ENCODE results near the gene PRKAR1B.

The PRKAR1B gene

DNA sequence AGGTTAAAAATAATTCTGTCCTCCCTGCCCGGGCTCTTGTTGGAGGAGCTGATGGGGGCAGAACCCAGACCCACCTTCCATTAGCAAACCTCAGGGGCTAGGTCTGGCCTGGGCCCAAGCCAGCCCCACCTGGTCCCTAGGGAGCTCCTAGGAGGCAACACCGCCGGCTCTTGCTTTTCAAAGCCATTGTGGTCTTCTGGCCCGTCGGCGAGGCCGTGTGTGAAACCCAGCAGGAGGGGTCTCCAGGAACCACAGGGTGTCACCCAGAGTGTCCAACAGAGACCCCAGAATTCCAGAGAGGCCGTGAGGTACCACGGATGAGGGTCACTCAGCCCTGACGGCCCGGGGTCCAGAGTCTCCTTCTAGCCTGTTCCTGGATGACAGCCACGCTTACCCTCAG, 190.8 kb downstream of the PRKAR1B start:
- no peak for DNase-seq

DNA sequence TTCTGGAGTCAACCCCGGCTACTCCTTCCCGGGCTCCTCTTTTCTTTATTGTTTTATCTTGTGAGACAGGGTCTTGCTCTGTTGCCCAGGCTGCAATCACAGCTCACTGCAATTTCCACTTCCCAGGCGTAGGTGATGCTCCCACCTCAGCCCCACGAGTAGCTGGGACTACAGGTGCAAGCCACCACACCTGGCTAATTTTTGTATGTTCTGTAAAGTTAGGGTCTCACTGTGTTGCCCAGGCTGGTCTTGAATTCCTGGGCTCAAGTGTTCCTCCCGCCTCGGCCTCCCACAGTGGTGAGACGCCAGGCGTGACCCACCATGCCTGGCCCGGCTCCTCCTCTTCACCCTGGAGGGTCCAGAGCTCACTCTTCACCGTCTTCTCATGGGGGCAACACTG, 192.1 kb downstream of the PRKAR1B start:
- no peak for DNase-seq

- no peak for DNase-seq
These were observed 193.0 kb downstream of the PRKAR1B start for GRCh38 chr7:534075-534474.

DNA sequence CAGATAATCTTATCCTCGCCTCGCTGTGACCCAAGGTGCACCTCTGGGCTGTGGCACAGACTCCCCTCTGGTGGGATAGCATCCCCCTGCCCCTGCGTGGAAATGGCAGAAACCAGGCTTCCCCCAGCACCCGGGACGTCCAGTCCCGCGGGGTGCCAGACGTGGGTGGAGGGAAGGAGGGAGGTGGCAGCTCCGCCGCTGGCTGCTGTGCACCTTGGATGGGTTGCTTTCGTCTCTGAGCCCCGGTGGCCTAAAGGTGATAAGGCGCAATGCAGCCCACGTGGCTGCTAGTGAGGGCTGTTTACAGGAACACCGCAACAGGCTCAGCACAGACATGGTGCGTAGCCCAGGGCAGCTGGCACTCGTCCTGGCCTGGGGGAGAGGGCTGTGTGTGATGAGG, 193.8 kb downstream of the PRKAR1B start:
- DNase-seq, result no peak

DNA sequence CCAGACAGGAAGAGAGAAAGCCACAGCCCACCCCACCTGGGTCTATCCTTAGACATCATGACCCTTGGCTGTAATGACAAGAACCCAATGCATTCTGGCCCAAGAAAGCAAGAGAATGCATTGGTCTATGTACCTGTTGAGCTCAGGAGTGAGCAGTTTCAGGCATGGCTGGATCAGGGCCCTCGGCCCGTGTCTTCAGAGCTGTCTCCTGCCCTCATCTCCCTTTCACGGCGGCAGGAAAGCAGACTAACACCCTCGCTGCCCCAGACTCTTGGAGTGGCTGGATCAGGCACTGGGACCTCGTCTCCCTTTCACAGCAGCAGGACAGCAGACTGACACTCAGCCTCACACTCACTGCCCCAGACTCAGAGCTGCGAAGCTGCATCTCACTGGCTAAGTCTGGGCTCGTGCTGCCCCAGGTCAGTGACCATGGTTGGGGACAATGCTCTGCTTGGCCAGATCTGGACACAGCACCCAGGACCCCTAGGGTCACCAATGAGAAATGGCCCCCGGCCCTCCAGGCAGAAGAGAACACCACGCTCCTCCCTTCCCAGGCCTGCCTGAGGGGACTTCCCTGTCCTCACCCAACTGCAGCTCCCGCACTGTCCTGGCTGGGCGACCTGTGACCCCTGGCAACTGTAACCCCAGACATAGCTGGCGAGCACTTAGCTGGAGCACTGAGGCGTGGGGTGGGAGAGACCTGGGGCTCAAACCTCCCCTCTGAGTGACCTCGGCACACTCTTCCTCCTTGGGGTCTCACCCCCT, 194.5 kb downstream of the PRKAR1B start:
- DNase-seq, result no peak

DNA sequence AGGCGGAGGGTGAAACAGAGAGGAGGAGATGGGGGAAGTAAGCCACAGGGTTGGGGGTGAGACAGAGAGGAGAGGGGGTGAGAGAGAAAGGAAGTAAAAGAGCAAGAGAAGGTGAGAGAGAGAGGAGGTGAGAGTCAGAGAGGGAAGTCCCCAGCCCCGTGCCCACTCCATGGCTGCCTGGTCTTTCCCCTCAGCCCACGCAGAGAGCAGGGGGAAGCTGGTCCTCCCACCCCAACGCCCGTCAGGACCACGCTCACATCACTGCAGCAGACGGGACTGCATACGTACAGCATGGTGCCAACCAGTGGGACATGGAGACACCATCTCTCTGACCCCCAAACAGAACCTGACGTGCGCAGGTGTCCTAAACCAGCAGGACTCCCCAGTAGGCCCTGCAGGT, 195.3 kb downstream of the PRKAR1B start:
- no peak for DNase-seq

GRCh38 chr7:528451-528850, 198.6 kb downstream of the PRKAR1B start:
- DNase-seq, result no peak

DNA sequence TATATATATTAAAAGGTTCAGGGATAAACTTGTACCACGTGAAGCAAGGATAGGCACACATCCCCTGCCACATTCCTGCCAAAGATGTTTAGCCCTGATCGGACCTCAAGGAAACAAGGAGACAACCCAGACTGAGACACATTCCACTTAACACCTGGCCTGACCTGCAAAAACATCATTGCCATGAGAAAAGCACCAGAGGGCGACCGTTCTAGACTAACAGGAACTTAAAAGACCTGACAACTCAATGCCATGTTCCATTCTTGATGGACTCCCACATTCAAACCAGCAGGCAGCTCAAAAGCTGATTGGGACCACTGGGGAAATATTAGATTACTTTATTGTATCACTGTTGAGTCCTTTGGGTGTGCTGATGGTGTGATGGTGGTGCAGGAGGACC, 199.4 kb downstream of the PRKAR1B start:
- DNase-seq, result no peak

DNA sequence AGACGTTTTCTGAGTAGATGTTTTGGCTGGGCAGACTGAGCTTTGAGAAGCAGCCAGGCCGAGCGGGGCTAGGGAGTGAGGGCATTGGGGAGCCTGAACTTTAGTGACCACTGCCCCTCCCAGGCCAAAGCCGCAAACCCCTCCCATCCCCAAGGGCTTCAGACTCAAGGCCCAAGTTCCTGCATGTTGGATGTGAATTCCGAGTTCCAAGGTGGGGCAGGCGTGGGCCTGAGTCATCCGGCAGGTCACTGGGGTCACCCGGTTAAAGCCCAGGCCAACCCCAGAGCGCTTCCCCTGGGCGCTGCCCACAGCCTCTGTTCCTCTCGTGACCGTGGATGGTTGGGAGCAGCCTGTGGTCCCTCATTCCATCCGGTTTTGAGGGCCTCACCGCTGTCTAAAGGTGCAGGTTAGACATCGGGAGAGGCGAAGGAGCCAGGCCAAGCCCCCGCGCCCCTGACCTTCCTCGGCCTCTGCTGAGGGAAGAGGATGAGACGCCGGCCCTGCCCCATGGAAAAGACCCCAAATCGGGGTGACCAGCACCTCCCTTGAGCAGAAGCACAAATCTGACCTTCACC, 200.5 kb downstream of the PRKAR1B start:
- DNase-seq, result no peak

GRCh38 chr7:525740-526139, 201.3 kb downstream of the PRKAR1B start:
- DNase-seq, result no peak

GRCh38 chr7:524800-525199, 202.3 kb downstream of the PRKAR1B start:
- no peak for DNase-seq

DNA sequence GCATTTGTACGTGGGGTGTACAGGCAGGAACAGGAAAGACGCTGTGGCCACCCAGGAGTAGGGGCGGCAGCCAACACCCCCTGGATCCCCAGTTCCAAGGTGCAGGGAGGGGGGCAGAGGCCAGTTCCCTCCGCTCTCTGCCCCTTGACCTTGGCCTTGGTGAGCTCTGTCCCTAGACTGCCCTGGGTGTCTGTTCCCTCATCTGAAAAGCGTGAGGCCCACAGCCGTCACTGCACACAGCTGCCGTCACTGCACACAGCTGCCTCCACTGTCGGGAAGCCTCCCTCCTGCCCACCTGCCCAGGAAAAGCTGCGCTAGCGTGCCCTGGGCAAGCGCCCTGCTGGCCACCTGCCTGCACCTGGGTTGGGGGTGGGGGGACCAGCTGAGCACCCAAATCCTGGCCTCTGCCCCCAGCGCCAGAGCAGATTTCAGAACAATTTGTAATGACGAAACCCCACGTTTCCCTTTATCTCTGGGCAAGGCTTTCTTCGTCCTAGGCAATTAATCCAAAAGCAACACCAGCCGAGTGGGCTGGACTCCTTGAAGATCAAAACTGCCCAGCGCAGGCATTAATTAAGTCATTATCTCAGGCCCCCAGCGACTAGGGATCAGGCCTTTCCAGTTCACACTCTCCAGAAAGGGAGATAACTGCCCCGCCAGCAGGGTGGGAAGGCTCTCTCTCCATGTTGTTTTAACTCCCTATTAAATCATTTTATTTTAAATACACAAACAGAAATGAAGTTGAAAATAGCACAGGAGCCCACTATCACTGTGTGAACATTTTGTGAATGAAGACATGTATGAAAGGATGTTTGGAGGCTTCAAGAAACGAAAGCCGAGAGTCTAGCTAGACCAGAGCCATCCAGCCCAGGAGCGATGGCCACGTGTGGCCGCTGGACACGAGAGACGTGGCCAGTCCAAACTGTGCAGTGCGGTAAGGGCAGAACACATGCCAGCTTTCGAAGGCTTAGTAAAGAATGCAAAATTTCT, 203.4 kb downstream of the PRKAR1B start:
- no peak for DNase-seq

DNA sequence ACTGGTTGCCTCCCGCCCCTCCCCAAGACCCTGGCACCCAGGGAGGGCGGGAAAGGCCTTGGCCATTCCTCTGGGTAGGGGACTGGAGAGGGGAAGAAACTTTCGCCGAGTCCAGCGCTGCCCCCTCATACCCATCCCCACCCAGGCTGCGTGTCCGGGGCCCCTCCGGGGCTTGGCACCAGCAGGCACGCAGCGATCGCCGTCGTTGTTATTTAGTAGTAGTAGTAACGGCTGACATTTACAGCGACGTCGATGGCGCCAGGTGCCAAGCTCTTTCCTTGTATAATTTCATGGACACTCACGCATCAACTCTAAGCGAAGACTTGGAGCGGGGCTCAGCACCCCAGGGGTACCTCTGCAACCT, 204.1 kb downstream of the PRKAR1B start:
- no peak for DNase-seq

DNA sequence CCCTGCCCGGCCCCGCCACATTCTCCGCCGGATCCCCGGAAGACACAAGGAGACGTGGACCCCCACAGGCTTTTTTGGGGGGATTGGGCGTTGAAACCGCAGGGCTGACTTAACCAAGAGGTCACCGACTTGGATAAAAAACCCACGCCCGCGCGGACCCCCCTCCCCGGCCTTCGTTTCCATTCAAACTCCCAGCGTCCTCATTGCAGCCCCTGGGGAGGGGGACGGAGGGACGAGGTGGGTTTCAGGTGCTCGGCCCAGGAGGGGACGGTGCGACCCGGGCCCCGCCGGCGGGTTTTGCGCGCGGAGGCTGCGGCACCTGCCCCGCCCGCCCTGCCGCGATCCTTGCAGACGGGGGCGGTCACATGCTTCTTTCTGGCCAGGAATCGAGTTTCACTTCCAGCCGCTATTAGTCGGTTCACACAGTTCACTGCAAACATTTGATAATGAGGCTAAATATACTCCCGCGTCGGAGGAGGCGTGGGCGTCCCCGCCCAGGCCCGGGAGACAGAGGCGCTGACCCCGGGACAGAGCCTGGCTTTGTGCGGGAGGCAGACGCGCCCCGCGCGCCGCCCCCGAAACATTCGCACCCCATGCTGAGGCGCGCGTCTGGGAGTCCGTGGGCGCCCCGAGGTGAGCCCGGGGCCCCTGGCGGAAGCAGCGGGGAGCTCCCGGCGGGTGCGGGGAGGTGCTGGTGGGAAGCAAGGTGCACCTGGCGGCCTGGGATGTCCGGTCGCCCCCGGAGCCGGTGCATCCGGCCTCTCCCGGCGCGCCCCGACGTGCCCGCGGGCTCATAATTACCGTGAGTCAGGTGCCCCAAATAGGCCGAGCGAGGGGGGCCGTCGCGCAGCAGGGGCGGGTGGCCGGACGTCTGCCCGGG, 204.8 kb downstream of the PRKAR1B start:
- DNase-seq, result no peak

DNA sequence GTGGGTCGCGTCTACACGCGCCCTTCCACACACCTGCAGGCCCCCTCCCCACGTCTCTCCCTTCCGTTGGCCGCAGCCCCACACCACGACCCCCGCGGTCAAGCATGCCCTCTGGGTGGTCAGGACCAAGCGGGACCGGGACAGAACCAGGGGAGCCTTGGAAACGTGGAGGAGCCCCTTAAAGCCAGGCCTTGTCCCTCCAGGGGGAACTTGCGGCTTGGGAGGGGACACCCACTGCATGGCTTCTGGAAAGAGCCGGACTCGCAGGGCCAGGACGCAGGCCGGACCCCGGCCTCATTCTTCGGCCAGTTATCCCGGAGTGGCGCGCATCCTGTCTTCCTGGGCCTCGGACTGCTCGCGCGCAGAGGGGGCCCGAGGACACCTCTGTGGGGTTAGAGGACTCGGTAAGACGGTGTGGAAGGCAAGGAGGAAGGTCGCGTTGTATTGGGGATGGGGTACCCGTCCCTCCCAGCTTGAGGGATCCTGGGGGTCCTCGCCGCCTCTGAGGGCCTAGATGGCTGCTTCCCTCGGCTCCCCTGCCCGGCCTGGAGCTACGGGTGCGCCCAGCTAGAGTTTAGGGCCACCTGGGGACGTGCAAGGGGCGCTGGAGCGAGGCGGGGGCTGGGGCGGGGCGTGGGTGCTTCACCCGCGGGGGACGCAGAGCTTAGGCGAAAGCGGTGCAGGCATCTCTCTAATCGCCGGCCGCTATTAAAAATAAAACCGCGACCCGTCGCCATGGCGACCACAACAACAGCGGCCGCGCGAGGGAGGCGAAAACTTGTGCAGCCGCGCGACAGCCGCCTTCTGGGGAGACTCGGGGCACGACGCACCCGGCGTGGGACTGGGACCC, 205.6 kb downstream of the PRKAR1B start:
- DNase-seq, result no peak

DNA sequence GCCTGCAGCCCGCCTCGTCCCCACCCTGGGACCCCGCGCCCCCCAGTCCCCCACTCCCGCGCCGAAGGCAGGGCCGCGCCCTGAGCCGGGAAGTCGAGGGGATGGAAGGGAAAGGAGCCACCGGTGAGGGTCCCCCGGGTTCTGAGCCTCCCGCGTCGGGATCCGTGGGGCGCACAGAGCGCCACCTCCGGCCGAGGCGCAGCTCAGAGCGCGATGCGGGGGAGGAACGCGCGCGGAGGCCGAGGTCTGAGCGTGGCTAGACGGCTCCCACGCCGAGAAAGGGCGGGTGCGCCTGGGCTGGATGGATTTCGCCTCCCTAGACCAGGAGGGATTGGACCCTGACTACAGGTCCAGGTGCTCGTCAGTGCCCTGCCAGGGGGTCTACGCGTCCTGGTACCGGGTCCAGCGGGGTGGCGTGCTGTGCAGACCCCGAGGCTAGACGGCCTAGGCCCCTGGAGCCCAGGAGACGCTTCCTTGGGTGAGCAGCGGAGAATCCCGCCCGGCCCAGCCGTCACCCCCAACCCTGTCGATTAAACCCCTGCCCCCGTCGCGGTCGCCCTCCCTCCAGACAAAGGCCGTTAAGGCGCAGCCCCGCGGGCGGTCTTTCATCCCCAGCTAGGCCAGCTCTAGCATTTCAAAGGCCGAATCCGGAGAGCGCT, 206.4 kb downstream of the PRKAR1B start:
- no peak for DNase-seq

DNA sequence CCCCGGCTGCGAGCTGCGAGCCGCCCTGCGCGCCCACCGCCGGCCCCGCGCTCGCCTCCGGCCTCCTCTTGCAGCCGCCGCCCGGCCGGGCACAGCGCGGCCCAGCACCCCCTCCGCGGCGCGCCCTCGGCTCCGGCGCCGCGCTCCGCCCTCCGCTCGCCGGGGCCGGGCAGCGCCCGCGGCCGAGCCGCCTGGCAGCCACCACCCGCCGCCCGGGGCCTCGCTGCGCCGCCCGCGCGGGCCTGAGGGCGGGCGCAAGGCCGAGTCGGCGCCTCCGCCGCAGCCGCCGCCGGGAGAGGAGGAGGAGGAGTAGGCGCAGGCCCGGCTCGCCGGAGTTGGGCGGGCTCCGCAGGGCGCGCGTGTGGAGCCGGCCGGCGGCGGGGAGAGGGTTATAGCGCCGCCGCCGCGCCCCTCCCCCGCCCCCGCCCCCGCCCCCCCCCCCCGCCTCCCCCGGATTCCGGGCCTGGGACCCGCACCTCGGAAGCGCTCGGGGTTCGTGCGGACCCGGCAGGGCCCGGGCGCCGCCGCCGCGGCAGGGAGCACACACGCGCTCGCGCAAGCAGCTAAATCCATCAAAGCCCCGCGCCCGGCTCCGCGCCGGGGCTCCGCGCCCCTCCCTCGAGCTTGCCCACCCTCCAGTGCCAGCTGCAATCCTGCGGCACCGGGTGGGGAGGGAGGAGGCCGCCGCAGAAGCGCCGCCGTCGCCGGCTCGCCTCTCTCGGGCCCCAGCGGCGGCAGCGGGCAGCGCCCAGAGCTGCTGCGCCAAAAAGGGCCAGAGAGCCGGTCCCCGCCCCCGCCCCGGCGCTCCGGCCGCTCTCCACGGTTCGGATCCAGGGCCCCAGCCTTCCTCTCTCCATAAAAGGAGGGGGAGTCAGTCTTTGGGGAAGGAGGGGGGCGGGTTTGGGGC, 207.3 kb downstream of the PRKAR1B start, which contains the start of gene PDGFA:
PDGFA (minus strand) TSS at position 363 of the 907 bp plus-strand sequence. CDS start 845 bp downstream, outside the sequence.
- no peak for DNase-seq

- no peak for DNase-seq
These were observed 208.2 kb downstream of the PRKAR1B start for GRCh38 chr7:518630-519483.
